Hepatocyte (in vitro differentiated cells): ENCODE data around the gene SCFD2. TPM values are rescaled to one million over a fixed set of nuclear protein-coding genes. Genes with fewer than 3 reads are reported as not detected.

Experiments
- DNase-seq: peaks from one replicate; pipeline ENCODE4 v3.0.0-alpha.2; 2016; ENCODE audit warnings: low spot score
- H2AFZ ChIP-seq: fragments of 200-600 bp; sonication (generic); 2 replicates; pipeline ENCODE4 v1.6.0; 2016; ENCODE audit warnings: antibody characterized with exemption, mild to moderate bottlenecking
- H3K27ac ChIP-seq: fragments of 200-600 bp; sonication (generic); 2 replicates; pipeline ENCODE4 v1.5.1; 2016; ENCODE audit warnings: mild to moderate bottlenecking
- H3K27me3 ChIP-seq: fragments of 200-600 bp; sonication (generic); 2 replicates; pipeline ENCODE4 v1.6.1; 2016
- H3K36me3 ChIP-seq: fragments of 200-600 bp; sonication (generic); replicated peaks from 2 replicates; pipeline ENCODE4 v1.5.1; 2016; ENCODE audit warnings: low read depth; ENCODE audit not compliant: insufficient read depth
- H3K4me1 ChIP-seq: fragments of 200-600 bp; sonication (generic); 2 replicates; pipeline ENCODE4 v1.5.1; 2016; ENCODE audit warnings: mild to moderate bottlenecking, moderate library complexity; ENCODE audit not compliant: insufficient read depth
- H3K4me2 ChIP-seq: fragments of 200-600 bp; sonication (generic); 2 replicates; pipeline ENCODE4 v1.6.0; 2016
- H3K4me3 ChIP-seq: fragments of 200-600 bp; sonication (generic); 2 replicates; pipeline ENCODE4 v1.5.1; 2016; ENCODE audit warnings: mild to moderate bottlenecking
- H3K79me2 ChIP-seq: fragments of 200-600 bp; sonication (generic); 2 replicates; pipeline ENCODE4 v1.6.0; 2017; ENCODE audit warnings: mild to moderate bottlenecking
- H3K9me2 ChIP-seq: fragments of 200-600 bp; sonication (generic); replicated peaks from 2 replicates; pipeline ENCODE4 v1.6.0; 2017; ENCODE audit warnings: mild to moderate bottlenecking; ENCODE audit not compliant: insufficient read depth
- H3K9me3 ChIP-seq: fragments of 200-600 bp; sonication (generic); 2 replicates; pipeline ENCODE4 v1.5.1; 2016; ENCODE audit warnings: low read depth, mild to moderate bottlenecking
- H4K20me1 ChIP-seq: fragments of 200-600 bp; sonication (generic); 2 replicates; pipeline ENCODE4 v1.6.0; 2016; ENCODE audit warnings: mild to moderate bottlenecking; ENCODE audit not compliant: insufficient read depth, poor library complexity, severe bottlenecking
- EZH2 ChIP-seq: fragments of 200-600 bp; sonication (generic); IDR thresholded peaks from 2 replicates; pipeline ENCODE4 v1.6.1; 2016; ENCODE audit warnings: antibody characterized with exemption, mild to moderate bottlenecking, borderline replicate concordance
- EZH2phosphoT487 ChIP-seq: fragments of 200-600 bp; sonication (generic); IDR thresholded peaks from one replicate; pipeline ENCODE4 v1.6.1; 2018; ENCODE audit warnings: antibody characterized with exemption, mild to moderate bottlenecking, low read depth, moderate library complexity; ENCODE audit not compliant: unreplicated experiment, severe bottlenecking
- WGBS: methylation state at CpG from one replicate; pipeline ENCODE4 v1.1.6; 2016; ENCODE audit warnings: low lambda C conversion rate; ENCODE audit errors: missing lambda C conversion rate; 5-methylcytosine and 5-hydroxymethylcytosine counted together
- polyA plus RNA-seq: library from polyadenylated mRNA; unstranded; fragments of >200 nt; fragmentation: Nextera tagmentation; extraction: Ambion mirVana; gene quantifications from 2 replicates; pipeline ENCODE4 v1.2.1, GENCODE V29; 2016
- total RNA-seq: library from RNA; depleted of rRNA; stranded (reverse); fragments of >200 nt; gene quantifications from 2 replicates; pipeline ENCODE4 v1.2.3, GENCODE V29; 2014
- TF ChIP-seq, protein P1 (sequence below): fragments of 200-600 bp; sonication (generic); IDR thresholded peaks from 2 replicates; pipeline ENCODE4 v1.5.1; 2016; ENCODE audit warnings: antibody characterized with exemption, mild to moderate bottlenecking; ENCODE audit not compliant: poor library complexity

SCFD2 gene
- total and polyA plus RNA-seq, 2 experiments from 2014 or later: 8.4 to 15.7 TPM

DNA sequence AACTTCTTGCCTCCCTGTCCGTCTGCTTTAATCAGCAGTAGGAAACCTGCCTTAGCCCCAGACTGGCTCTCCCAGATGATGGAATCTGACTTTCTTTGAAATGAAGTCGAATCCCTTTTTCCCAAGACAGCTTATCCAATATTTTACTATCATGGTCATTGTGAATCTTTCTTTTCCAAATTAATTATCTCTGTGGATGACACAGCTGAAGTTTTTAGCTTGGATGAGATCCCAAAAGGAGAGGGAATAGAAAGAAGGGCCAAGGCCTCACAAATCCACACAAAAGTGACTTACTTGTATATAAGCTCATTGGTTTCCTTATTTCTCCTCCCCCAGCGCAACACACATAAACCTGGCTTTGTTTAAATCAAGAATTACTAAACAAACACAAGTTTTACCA lies 403.1 kb downstream of the SCFD2 start:
- H3K79me2 ChIP-seq: no peaks in the 10 kb centered on the region
- H3K27ac ChIP-seq: no peak overlapping the region
- H3K4me2 ChIP-seq: no peak overlapping the region
- H3K9me3 ChIP-seq: no peaks in the 10 kb centered on the region
- no peaks in the 10 kb centered on the region for H3K9me2 ChIP-seq
- peaks cover 12% of the 10 kb centered on the region for H3K4me1 ChIP-seq
- no peak overlapping the region for H2AFZ ChIP-seq
- TF ChIP-seq EZH2 (no peak), EZH2phosphoT487 (no peak)
- TF ChIP-seq, protein P1, sequence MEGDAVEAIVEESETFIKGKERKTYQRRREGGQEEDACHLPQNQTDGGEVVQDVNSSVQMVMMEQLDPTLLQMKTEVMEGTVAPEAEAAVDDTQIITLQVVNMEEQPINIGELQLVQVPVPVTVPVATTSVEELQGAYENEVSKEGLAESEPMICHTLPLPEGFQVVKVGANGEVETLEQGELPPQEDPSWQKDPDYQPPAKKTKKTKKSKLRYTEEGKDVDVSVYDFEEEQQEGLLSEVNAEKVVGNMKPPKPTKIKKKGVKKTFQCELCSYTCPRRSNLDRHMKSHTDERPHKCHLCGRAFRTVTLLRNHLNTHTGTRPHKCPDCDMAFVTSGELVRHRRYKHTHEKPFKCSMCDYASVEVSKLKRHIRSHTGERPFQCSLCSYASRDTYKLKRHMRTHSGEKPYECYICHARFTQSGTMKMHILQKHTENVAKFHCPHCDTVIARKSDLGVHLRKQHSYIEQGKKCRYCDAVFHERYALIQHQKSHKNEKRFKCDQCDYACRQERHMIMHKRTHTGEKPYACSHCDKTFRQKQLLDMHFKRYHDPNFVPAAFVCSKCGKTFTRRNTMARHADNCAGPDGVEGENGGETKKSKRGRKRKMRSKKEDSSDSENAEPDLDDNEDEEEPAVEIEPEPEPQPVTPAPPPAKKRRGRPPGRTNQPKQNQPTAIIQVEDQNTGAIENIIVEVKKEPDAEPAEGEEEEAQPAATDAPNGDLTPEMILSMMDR: no peak
- H4K20me1 ChIP-seq: no peaks in the 10 kb centered on the region
- DNase-seq: no peak
- no peaks in the 10 kb centered on the region for H3K36me3 ChIP-seq
- H3K4me3 ChIP-seq: no peak overlapping the region
- H3K27me3 ChIP-seq: no peaks in the 10 kb centered on the region
- WGBS: 95% methylated on average over 3 of the region's 3 CpGs

DNA sequence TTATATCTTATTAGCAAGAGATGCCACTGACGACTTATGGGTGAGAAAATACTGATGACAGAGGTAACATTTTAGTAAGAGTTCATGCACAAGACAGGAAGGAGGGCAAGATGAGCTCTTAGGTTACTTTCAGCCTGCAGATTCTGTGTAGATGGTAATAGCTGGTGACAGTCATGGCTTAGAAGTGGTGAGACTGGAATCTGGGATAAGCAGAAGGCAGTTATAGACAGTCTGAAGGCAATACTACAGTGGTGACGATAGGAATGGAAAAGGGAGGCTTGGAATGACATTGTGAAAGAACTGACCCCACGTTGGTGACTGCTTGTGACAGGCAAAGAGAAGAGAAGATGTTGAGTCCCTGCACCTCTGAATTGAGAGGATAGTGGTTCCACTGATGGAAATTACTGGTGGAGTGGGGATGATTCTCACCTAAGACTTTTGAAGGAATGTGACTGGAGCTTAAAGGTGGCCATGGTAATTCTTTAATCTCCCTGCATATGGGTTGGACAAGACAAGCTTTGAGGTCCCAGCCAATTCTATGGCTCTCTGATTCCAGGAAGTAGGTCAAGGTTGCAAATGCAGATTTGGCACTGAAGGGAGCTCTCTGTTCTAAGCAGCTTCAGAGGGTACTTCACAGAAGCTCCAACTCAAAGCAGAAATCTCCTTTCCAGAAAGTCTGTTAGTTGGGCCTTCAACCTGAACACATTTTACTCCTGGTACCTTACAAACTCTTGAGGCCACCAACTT lies 404.0 kb downstream of the SCFD2 start:
- WGBS: 97% methylated on average over 3 of the region's 3 CpGs
- Histone ChIP-seq H3K9me3 (no peaks in the 10 kb centered on the region), H3K79me2 (no peaks in the 10 kb centered on the region), H3K27ac (no peak overlapping the region), H3K4me1 (peaks cover 21% of the 10 kb centered on the region), H3K4me3 (no peak overlapping the region), H3K4me2 (no peak overlapping the region), H3K36me3 (no peaks in the 10 kb centered on the region), H3K9me2 (no peaks in the 10 kb centered on the region), H3K27me3 (no peaks in the 10 kb centered on the region), H4K20me1 (no peaks in the 10 kb centered on the region), H2AFZ (no peak overlapping the region)
- DNase-seq: no peak
- no peak for TF ChIP-seq EZH2
- TF ChIP-seq, protein P1: no peak
- no peak for TF ChIP-seq EZH2phosphoT487

DNA sequence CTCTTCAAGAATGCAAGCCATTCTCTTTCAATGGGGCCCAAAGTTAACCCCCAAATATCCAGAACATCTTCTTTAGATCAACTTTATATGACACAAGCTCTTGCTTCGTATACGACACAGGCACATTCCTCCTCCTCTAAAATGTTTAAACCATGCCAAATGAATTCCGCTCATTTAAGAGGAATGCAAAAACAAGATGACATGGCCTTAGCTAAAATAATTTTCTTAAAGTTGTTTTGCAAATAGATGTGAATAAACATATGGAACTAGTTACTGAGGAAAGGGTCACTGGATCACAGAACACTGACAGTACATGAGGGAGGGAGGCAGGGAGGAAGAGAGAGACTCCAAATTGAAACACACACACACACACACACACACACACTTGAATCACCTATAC lies 406.3 kb downstream of the SCFD2 start:
- Histone ChIP-seq H3K9me3 (no peaks in the 10 kb centered on the region), H3K27ac (peak overlapping the region; percentile 60), H3K4me1 (peaks cover 33% of the 10 kb centered on the region), H3K27me3 (no peaks in the 10 kb centered on the region), H3K79me2 (no peaks in the 10 kb centered on the region), H3K4me3 (no peak overlapping the region), H3K9me2 (no peaks in the 10 kb centered on the region), H3K4me2 (no peak overlapping the region), H3K36me3 (no peaks in the 10 kb centered on the region), H4K20me1 (no peaks in the 10 kb centered on the region), H2AFZ (no peak overlapping the region)
- WGBS: 72% methylated on average over 3 of the region's 3 CpGs
- no peak for TF ChIP-seq EZH2phosphoT487
- no peak for TF ChIP-seq EZH2
- TF ChIP-seq, protein P1: no peak
- no peak for DNase-seq
